Stimulated activated naive CD4-positive, alpha-beta T cell (primary cell): Measurements from ENCODE around the gene VAPA.
"Not testable (repeated sequence)": the region's sequence is repeated elsewhere in the genome, so short reads cannot be mapped to it uniquely, and the experiment has no call there.

Source experiments
- DNase-seq, 6 experiments: peaks; one replicate each; lab custom pipeline; 2025; lab: John Stamatoyannopoulos, UW

The VAPA gene

DNA sequence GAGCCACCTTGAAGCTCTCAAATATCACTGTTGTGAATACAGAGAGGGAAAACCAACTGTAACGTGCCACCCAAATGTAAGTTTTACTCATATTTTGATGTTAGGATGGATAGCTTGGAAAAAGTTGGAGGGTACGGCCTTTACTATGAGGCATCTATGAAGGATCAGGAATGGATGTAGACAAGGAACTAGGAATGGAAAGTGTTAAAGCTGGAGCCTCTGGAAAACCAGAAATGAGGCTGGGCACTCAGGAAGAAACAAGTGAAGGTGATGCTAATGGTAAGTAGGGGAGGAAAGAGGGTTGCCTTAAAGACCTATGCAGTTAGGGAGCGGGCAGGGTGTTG is 27.8 kb upstream of the VAPA start:
- DNase-seq, result no peak

GRCh38 chr18:9887992-9888391 is 25.8 kb upstream of the VAPA start:
- DNase-seq, result no peak

GRCh38 chr18:9890196-9890595 is 23.6 kb upstream of the VAPA start:
- DNase-seq, result no peak

DNA sequence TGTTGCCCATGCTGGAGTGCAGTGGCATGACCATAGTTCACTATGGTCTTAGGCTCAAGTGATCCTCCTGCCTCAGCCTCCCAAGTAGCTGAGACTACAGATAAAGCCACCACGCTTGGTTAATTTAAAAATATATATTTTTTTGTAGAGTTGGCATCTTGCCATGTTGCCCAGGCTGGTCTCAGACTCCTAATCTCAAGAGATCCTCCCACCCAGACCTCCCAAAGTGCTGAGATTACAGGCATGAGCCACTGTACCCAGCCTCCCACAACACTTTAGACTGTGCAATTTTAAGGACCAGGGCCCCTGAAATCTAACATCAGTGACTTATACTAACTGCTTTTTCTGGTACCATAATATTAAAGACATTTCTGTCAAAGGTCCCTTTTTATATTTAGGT is 22.9 kb upstream of the VAPA start:
- no peak for DNase-seq

- DNase-seq, result not testable (repeated sequence)
These were observed 22.3 kb upstream of the VAPA start for GRCh38 chr18:9891515-9891914.

DNA sequence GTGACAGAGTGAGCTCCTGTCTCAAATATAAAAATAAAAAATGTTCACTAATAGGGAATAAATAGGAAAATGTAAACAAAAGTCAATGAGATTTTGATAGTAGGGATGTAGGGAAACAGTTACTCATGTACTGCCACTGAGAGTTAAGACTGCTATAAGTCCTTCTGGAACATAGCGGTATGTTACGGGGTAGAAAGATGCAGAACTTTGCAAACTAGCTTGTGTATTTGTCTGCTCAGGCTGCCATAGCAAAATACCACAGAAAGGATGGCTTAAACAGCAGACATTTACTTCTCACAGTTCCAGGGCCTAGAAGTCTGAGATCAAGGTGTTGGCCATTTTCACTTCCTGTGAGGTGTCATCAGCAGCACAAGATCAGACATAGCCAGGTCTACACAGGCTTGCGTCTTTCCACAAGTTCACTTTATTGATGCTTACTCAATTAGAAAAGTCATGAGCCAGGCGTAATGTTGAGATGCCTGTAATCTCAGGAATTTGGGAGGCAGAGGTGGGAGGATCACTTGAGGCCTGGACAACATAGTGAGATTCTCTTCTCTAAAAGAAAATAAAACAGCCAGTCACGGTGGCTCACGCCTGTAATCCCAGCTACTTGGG is 19.3 kb upstream of the VAPA start:
- DNase-seq, result no peak

GRCh38 chr18:9897129-9897528 is 16.7 kb upstream of the VAPA start:
- no peak for DNase-seq

GRCh38 chr18:9897787-9898291 is 16.0 kb upstream of the VAPA start:
- not testable (repeated sequence) for DNase-seq

GRCh38 chr18:9898792-9899549 is 14.8 kb upstream of the VAPA start:
- DNase-seq, result no peak

- not testable (repeated sequence) for DNase-seq
These were observed 14.3 kb upstream of the VAPA start for GRCh38 chr18:9899550-9899930.

- no peak for DNase-seq
These were observed 13.1 kb upstream of the VAPA start for GRCh38 chr18:9900699-9901098.

DNA sequence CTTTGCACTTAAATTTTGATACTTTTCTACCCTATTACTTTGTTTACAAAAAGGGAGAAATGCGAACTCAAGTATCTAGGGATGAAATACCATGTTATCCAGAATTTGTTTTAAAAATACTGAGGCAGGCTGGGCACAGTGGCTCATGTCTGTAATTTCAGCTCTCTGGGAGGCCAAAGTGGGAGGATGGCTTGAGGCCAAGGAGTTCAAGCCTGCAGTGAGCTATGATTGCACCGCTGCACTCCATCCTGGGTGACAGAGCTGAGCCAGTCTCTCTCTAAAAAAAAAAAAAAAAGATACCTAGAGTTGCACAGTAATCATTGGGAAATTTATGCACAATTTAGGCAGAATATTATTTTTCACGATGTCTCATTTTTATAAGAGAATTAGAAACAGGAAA is 12.4 kb upstream of the VAPA start:
- no peak for DNase-seq

- DNase-seq, result not testable (repeated sequence)
These were observed 11.6 kb upstream of the VAPA start for GRCh38 chr18:9902264-9902663.

DNA sequence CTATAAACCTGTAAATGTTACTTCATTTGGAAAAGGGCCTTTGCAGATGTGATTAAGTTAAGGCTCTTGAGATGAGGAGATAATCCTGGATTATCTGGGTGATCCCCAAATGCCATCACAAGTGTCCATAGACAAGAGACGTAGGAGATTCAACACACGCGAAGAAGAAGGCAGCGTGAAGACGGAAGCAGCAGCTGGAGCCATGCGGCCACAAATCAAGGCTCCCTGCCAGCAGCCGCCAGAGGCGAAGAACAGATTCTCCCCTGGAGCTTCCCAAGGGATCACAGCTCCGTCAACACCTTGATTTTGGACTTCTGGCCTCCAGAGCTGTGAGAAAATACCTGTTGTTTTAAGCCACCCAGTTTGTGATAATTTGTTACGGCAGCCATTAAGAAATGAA is 11.0 kb upstream of the VAPA start:
- no peak for DNase-seq

DNA sequence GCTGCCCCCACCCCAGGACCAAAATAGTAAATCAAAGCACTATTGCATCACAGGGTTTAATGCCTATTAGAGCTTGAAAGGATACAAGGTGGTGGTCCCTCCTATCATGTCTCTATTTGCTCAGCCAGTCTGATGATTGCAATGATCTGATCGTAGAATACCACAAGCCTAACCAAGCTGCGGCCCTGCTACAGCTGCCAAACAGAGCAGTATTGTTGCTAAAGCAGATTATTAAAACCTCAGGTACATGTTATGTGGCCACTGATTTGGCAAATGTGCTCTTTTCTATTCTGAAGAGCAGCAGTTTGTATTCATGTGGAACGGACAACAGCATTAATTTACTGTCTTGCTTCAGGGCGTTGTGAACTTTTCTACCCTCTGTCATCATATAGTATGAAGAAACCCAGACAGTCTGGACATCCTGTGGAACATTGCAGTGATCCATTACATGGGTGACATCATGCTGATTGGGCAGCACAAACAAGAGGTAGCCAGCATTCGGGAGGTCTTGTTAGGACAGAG is 8.4 kb upstream of the VAPA start:
- DNase-seq, result no peak

DNA sequence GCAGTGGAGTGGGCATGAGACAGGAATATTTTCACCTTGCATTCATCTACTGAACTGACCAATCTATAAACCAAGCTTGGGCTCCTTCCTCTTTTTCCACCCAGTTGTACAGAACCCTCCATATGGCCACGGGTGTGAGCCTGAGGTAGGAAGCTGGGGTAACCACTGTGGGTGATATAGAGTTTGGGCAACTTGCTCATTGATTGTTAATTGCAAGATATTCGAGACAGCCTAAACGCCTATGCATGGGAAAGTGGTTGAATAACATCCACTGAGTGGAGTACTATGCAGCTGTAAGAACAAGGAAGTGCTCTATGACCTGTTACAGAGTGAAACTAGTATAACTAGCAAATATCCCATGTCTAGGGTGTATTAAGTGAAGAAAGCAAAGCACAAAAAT is 7.3 kb upstream of the VAPA start:
- no peak for DNase-seq

- no peak for DNase-seq
These were observed 5.9 kb upstream of the VAPA start for GRCh38 chr18:9907867-9908266.

GRCh38 chr18:9910071-9910470 is 3.7 kb upstream of the VAPA start:
- no peak for DNase-seq

GRCh38 chr18:9910661-9911060 is 3.2 kb upstream of the VAPA start:
- no peak for DNase-seq

DNA sequence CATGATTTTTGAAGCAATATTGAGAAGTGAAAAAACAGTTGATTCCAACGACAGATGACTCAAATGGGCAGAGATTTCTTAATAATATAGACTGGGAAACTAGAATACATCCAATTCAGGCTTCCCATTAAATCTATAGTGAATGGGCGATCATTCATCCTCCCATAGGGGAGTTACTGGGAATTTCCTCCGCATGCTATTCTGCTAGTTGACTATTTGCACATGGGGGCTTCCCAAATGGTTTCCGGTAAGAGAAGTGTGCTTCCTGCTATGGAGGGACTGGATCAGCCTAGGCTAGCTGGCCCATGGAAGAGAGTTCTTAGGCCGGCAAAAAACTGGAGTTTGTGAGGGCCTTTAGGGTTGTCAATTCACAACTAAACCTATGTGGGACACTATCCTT is 2.6 kb upstream of the VAPA start:
- DNase-seq, result no peak

DNA sequence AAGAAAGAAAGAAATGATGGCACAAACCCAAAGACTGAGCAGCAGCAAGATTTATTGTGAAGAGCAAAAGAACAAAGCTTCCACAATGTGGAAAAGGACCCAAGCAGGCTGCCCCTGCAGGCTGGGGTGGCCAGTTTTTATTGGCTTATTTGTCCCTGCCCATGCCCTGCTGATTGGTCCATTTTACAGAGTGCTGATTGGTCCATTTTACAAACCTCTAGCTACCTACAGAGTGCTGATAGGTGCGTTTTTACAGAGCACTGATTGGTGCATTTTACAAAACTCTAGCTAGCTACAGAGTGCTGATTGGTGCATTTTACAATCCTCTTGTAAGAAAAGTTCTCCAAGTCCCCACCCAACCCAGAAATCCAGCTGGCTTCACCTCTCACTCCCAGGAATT is 1.5 kb upstream of the VAPA start:
- DNase-seq, result not testable (repeated sequence)

DNA sequence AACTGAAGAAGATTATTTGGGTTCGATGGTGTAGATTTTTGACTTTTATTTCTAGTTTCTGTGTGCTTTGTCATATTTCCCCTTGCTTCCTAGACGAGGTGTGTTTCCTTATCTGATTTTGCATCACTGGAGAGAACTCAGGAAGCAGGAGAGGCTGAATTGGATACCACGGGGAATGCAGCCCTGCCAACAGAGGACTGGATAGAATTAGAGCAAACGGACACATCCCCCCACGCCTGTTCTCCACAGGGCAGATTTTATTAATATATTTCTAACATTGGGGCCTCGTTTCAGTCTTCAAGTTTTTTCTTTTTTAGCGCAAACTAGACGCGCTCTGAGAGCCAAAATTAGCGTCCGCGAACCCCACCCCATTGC is 678 bp upstream of the VAPA start:
- DNase-seq, result no peak

DNA sequence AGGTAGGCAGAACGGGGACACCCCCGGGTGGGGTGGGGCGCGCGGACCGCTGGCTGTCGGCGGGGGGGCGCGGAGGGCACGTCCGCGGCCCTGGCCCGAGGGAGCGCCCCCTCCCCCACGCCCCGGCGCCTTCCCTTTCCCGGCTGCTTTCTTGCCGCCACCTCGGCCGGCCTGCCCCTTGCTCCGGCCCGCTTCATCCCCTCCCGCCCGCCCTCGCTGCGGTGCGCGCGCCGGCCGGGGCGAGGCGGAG is 443 bp downstream of the VAPA start:
- no peak for DNase-seq
